HG02885 (cell line): ENCODE results near the gene NPEPPS.
"Not testable (repeated sequence)": the region's sequence is repeated elsewhere in the genome, so short reads cannot be mapped to it uniquely, and the experiment has no call there.

Experiments
- ATAC-seq: cut with Tn5 transposase; IDR thresholded peaks from one replicate; pipeline ENCODE4 v1.9.1; 2021; ENCODE audit warnings: mild to moderate bottlenecking; ENCODE audit not compliant: unreplicated experiment, poor library complexity

The NPEPPS gene

DNA sequence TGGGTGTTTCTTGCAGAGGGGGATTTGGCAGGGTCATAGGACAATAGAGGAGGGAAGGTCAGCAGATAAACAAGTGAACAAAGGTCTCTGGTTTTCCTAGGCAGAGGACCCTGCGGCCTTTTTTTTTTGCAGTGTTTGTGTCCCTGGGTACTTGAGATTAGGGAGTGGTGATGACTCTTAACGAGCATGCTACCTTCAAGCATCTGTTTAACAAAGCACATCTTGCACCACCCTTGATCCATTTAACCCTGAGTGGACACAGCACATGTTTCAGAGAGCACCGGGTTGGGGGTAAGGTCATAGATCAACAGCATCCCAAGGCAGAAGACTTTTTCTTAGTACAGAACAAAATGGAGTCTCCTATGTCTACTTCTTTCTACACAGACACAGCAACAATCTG lies 25.2 kb downstream of the NPEPPS start:
- ATAC-seq = not testable (repeated sequence)

DNA sequence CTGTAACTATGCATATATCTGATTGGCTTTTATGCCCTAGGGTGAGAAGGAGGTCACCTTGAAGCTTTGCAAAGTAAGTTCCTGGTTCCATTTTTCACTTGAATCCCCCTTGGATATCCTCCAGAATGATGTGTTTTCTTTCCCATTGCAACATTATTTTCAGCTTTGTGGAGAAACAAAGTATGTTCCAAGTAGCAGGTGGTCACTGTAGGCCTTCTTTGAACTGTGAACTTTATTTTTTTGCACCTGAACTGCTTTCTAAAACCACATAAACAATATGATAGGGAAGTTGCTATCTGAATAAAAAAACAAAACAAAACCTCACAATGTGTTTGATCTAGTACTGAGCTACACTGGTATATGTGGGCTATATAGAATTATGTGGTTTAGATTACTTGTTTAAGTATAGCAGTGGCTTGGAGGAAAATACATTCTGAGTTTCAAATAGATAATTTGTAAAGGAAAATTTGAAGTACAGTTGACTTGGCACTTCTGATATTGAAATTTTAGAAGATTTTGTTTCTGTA lies 29.7 kb downstream of the NPEPPS start:
- not testable (repeated sequence) for ATAC-seq

DNA sequence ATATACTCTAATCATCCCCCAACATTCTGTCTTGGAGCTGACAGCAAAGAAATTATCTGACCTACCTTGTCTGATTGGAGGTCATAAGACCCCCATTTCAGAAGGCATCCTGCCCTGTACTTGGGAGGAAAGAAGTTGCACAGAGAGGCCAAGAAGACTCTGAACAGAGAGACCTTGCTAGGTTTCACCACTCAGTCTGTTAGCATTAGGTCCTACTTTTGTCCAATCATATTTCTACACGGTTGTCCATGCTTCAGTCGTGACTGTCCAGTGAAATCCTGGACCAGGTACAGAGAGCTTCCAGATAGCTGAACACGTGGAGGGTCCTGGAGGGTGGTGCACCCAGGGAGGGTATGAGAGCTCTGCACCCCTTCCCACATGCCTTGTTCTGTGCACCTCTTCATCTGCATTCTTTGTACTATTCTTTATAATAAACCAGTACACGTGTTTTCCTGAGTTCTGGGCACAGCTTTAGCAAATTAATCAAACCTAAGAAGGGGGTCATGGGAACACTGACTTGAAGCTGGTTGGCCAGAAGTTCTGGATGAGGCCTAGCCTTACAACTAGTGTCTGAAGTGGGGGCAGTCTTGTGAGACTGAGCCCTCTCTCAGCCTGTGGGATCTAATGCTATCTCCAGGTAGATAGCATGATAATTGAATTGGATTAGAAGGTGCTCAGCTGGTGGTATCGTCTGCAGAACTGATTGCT lies 30.9 kb downstream of the NPEPPS start:
- ATAC-seq = not testable (repeated sequence)

DNA sequence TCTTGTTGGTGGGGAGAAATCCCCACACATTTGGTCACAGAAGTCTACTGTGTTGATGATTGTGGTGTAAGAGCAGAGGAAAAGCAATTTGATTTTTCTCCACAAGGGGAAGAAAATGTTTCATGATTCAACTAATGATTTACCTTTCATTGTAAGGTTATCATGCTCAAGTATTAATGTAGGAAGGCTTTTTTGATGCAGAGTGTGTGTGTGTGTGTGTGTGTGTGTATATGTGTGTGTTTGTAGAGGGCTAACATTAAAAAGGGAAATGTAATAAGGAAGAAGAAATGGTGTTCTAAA lies 31.4 kb downstream of the NPEPPS start:
- not testable (repeated sequence) for ATAC-seq

DNA sequence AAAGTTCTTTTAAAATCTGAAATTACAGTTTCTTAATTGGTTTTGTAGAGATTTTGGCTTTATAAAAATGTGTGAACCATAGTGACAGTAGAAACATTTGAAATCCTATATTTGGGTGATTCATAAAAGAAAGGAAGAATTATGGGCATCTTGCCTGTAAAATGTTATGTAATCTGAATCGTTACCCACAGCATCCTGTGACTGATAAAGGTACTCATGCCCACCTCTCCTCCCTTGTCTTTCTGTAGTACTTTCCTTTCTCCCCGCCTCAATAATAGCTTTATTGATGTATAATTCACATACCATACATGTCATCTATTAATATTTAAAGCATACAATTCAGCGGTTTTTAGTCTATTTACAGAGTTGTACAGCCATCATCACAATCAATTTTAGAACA lies 36.4 kb downstream of the NPEPPS start:
- ATAC-seq = not testable (repeated sequence)

DNA sequence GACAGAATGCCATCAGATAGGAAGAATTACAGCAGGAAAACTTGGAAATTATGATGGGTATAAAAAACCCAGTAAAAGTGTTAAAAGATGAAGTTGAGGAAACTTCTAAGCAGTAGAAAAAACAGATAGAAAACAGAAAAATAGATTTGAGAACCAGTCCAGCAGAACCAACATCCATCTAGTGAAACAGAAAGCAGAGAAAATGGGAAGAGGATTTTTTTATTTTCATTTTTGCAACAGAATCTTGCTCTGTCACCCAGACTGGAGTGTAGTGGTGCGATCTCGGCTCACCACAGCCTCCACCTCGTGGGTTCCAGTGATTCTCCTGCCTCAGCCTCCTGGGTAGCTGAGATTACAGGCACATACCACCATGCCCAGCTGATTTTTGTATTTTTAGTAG lies 41.7 kb downstream of the NPEPPS start:
- not testable (repeated sequence) for ATAC-seq

DNA sequence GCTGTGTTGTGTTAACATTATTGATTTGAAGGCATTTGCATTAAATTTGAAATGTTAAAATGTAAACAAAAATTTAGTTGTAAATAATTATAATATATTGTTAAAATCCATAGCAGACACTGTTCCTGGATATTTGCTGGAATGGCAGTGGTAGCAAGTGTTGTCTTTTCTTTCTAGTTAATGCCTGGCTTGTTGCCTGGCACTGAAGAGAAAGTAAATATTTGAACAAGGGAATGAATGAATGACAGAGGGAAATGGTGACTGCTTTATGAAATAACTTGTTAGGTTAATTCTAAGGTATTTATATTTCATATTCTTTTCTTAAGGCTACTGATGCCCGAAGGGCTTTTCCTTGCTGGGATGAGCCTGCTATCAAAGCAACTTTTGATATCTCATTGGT lies 51.5 kb downstream of the NPEPPS start:
- not testable (repeated sequence) for ATAC-seq

DNA sequence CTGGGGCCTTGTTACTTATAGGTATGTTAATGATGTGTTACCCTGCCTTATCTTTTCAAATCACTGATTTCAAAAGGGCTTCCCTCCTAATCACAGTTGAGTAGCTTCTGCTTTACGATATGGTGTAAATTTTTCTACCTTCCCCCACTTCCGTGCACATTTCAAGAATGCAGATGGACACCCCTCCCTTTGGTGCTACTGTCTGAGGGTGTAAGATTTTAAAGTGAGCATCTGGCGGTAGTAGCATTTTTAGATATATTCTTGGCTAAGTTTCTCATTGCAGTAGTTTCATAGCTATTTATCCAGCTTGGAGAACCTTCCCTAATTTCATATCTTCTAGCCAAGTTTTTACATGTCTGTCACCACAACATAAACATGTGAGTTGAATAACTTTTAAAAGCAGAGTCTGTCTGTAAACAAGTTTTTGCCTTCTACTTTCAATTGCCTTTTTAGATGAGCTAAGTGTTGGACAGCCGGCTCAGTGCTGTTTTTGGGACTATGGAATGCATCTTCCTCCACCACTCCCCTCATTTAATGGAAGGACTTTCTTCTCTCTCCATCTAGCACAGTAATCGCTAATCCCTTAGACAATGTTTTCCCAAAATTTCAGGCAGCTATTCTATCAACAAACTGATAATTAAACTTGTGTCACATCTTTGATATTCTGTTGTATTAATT lies 55.6 kb downstream of the NPEPPS start:
- ATAC-seq = not testable (repeated sequence)

DNA sequence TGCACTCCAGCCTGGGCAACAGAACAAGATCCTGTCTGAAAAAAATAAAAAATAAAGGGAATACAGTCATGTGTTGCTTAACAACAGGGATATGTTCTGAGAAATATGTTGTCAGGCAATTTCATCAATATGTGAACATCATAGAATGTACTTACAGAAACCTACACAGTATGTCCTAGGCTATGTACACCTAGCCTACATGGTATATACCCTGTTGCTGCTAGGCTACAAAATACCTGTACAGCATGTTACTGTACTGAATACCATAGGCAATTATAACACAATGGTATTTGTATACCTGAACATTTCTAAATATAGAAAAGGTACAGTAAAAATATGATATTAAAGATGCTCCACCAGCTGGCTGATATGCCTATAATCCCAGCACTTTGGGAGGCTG lies 62.6 kb downstream of the NPEPPS start:
- ATAC-seq = not testable (repeated sequence)

DNA sequence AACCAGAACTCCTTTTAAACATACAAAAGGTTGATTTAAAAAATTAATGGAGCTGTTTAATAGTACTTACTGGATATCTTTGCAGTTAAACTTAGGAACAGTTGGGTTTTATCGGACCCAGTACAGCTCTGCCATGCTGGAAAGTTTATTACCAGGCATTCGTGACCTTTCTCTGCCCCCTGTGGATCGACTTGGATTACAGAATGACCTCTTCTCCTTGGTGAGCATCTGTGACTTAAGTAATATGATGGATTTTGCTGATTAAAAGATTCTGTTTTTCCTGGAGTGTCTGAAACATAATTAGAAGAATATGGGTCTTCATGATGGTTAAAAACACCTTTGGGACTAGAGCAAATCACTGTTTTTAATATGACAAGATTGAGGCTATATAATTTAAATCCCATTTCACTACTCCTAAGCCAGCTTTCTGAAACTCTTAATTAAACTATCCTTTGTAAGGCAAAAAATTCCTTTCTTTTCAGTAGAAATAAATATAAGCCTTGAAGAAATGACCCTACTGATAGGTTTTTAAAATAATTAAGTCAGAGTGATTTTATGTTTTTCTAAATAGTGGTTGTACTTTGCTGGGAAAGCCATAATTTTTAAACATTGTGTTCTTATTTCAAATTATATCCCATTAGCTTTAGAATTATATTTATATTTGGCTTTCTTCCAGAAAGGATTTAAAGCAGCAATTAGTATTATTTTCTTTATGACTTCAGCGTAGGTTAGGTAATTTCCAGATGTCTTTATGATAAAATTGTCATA lies 73.1 kb downstream of the NPEPPS start:
- no peak for ATAC-seq

DNA sequence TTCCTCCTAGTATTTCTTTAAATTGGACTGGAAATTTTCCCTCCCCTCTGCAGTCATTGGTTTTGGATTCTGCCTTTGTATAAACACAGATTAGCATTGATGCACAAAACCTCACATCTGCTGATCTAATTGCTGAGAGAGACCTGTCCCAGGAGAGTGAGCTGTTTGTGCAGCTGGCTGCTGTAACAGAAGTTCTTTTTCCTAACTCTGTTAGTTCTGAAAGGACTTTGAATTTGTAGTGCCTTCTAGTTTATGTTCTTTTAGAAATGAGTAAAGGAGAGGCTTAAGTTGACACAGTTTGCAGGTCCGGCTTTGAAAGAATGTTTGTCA lies 73.7 kb downstream of the NPEPPS start:
- no peak for ATAC-seq

DNA sequence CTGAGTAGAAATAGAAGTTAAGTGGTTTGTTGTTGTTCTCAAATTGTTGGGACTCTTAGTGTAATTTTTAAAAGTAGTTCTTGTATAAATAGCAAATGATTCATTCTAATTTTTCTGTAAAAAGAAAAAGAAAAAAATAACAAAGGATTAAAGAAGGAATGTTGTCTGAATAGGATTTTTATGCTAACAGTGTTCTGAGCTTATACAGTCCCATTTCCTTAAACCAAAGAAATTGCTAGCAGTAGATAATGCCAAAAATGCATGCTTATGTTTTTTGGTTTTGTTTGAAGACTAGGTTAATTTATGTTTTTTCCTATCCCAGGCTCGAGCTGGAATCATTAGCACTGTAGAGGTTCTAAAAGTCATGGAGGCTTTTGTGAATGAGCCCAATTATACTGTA lies 74.1 kb downstream of the NPEPPS start:
- ATAC-seq = no peak

DNA sequence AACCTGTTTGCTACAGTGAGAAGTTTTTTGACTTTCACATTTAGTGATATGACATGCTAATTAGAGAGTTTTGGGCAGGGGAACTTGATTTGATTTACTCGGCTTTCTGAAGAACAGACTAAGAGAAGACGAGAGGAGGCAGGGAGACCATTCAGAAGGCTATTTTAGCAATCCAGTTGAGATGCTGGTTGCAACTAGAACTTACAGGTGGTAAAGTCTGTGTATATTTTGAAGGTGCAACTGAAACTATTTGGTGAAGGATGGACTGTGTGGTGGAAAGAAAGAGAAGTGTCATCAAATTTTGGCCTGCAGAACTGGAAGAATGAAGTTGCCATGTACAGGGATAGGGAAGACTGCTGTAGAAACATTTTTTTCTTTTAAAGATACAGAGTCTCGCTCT lies 76.6 kb downstream of the NPEPPS start:
- no peak for ATAC-seq

DNA sequence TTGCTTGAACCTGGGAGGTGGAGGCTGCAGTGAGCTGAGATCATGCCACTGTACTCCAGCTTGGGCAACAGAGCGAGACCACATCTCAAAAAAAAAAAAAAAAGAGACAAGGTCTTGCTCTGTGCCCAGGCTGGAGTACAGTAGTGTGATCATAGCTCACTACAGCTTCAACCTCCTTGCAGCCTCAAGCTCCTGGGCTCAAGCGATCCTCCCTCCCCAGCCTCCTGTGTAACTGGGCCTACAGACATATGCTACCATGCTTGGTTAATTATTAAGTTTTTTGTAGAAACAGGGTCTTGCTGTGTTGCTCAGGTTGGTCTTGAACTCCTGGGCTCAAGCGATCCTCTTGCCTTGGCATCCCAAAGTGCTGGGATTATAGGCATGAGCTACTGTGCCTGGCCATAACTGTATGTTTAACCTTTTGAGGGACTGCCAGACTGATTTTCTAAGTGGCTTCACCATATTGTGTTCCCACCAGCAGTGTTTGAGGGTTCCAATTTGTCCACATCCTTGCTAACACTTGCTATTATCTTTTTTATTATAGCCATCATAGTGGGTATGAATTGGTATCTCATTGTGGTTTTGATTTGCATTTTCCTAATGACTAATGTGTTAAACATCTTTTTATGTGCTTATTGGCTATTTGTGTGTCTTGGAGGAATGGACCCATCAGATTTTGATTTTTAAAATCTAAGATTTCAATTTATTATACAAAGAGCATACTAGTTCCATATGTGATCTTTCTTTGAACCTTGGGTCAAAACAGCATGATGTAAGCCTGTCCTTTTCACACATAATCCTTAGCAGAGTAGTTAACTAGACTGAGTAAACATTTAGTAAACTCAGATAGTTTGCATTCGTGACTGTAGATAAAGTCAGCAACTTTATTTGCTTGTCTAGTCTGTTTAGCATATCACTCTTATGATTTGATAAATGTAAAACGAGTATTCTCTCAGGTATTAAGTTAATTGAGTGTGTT lies 80.8 kb downstream of the NPEPPS start:
- no peak for ATAC-seq

DNA sequence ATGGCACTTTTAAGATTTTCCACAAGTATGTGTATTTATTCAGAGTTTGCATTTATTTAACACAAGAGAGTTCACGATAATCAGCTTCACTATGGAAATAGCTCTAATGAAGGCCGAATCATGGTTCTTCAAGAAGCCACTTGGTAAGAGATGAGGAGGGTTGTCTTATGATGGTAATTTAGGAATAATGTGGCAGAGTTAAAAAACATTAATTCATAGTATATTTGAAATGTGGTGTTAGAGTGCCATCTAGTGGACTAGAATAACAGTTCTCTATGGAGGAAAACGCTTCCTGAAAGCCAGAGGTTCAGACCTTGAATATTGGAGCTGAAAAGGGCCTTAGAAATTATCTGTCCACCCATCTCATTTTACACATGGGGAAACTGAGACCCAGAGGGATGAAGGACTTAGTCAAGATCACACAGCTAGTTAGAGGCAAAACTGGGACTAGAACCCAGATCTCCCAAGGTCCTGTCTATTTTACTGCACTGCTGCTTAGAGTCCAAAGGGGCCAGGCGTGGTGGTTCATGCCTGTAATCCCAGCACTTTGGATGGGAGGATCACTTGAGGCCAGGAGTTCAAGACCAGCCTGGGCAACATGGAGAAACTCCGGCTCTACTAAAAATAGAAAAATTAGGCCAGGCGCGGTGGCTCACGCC lies 85.0 kb downstream of the NPEPPS start:
- ATAC-seq = no peak

DNA sequence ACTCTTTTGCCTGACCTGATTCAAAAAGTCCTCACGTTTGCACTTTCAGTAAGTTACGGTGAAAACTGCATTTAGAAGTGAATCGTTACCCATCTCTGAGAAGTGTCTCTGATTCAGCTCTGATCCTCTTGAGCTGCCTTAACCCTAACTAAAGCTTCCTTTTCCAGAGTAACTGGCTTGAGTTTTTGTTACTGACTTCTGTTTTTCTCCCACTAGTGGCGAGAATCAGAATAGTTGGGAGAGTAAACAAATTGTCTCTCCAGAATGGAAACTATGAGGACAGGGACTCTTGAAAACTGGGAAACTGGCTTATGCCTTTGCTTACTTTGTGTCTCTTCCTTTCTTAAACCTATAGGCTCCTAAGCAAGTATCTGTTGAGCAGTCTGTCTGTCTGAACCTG lies 87.5 kb downstream of the NPEPPS start:
- no peak for ATAC-seq

DNA sequence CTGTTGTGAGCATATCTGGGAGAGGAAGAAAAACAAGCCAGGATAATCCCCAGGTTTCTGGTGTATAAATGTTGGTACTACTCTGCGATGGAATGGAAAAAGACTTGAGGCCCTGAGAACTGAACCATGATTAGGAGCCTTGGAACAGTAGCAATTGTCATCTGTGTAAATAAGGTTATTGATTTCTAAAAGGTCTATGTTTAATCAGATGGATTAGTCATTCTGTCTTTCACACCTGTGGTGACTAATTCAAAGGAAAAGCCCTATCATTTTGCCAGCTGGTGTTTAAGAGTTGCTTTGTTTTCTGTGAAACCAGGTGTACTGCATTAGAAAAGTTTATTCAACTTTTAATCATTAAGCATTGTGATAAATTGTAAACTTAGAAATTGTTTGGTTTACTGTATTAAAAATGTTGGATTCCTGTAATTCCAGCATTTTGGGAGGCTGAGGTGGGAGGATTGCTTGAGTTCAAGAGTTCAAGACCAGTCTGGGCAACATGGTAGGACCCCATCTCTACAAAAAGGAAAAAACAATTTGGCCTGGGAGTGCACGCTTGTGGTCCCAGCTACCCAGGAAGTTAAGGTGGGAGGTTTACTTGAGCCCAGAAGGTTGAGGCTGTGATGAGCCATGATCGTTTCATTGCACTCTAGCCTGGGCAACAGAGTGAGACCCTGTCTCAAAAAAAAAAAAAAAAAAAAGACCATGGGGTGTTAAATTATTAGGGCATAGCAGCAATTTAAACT lies 89.8 kb downstream of the NPEPPS start:
- no peak for ATAC-seq

DNA sequence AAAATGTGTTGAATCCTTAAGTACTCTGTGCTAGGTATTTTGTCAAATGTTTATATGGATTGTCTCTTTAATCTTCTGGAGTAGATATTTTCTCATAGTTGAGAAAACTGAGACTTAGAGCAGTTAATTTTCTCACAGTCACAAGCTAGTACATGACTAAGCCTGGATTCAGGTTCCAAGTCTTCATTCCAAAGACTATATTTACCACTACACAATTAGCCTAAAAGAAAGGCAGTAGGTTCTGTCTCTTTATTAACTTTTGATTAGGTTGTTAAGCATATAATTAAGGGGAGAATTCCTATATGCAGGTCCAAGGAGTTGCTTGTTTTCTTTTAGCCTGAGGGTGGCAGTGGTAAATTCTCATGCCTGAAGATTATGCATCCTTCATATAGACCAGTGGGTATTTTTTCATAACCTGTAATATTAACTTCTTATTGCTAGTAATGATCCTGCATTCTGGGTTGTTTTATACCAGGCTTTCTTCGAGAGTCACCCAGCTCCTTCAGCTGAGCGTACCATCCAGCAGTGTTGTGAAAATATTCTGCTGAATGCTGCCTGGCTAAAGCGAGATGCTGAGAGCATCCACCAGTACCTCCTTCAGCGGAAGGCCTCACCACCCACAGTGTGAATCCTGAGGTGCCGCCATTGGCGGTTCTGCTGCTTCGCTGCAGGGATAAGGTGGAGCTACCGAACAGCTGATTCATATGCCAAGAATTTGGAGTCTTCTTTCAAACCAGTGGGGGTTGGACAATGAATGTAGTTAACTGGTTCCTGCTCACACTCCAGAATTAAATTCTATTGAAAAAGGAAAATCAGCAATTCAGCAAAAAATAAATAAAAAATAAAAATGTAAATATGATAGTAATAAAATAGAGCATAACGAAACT lies 90.6 kb downstream of the NPEPPS start:
- no peak for ATAC-seq
